Activated CD8-positive, alpha-beta T cell treated with anti-CD3 and anti-CD28 coated beads for 36 hours (primary cell): ENCODE data around the gene DMRTC2. TPM values are rescaled to one million over a fixed set of nuclear protein-coding genes. Genes with fewer than 3 reads are reported as not detected.
A peak's percentile ranks its signal among the peaks of the same experiment; 100 is the strongest.

Experiments
- ATAC-seq: fragments of 200-7000 bp; cut with Tn5 transposase; one replicate; pipeline ENCODE4 v1.10.0; 2021; ENCODE audit warnings: mild to moderate bottlenecking, moderate library complexity
- CTCF ChIA-PET: fragments of 350-600 bp; sonication (Branson Sonifier 250); formaldehyde crosslinking; loops from one replicate; lab custom pipeline; 2021; ENCODE audit warnings: antibody characterized with exemption; lab: Charles Lee
- POLR2A ChIA-PET: fragments of 350-600 bp; sonication (Branson Sonifier 250); formaldehyde crosslinking; loops from one replicate; lab custom pipeline; 2021; ENCODE audit warnings: antibody characterized with exemption; lab: Charles Lee
- DNase-seq: peaks from one replicate; pipeline ENCODE4 v3.0.0-alpha.2; 2020
- H3K27ac Mint-ChIP-seq: one replicate; pipeline ENCODE4 v1.8.0; 2021; ENCODE audit warnings: mild to moderate bottlenecking, mixed read lengths
- H3K27me3 Mint-ChIP-seq: one replicate; pipeline ENCODE4 v1.8.0; 2021; ENCODE audit warnings: mixed read lengths
- H3K36me3 Mint-ChIP-seq: one replicate; pipeline ENCODE4 v1.8.0; 2021; ENCODE audit warnings: low read depth, mixed read lengths
- H3K4me1 Mint-ChIP-seq: one replicate; pipeline ENCODE4 v1.8.0; 2021; ENCODE audit warnings: low read depth, mixed read lengths
- H3K4me3 Mint-ChIP-seq: one replicate; pipeline ENCODE4 v1.8.0; 2021; ENCODE audit warnings: mild to moderate bottlenecking, moderate library complexity, mixed read lengths
- H3K9me3 Mint-ChIP-seq: one replicate; pipeline ENCODE4 v1.8.0; 2021; ENCODE audit warnings: mixed read lengths
- CTCF ChIP-seq: fragments of 200-600 bp; IDR thresholded peaks from one replicate; pipeline ENCODE4 v1.8.0; 2022; ENCODE audit warnings: antibody characterized with exemption, mild to moderate bottlenecking
- intact Hi-C: fragments of 100-400 bp; cut with micrococcal nuclease; formaldehyde crosslinking; loops from one replicate; pipeline ENCODE4 v1.10.0; 2022
- total RNA-seq, 2 experiments: library from RNA; stranded (reverse); gene quantifications; one replicate each; pipeline ENCODE4 v1.2.3, GENCODE V29; 2021

The DMRTC2 gene
- total RNA-seq, 2 experiments from 2014 or later: not detected

GRCh38 chr19:41863209-41863931 is 18.5 kb downstream of the DMRTC2 start:
- H3K27me3 Mint-ChIP-seq: no peaks in the 10 kb centered on the region
- peak overlapping the region; percentile 94 for H3K27ac Mint-ChIP-seq
- intact Hi-C loops: no loop called here
- ChIA-PET POLR2A (interaction anchor here (0.9 to 7.5 kb wide), 14 partner anchors 8 to 95 kb away, joined by 3 to 169 read pairs (median 5); partner anchors contain the start of genes CD79A and RABAC1), CTCF (interaction anchor here (0.9 to 3.3 kb wide), 5 partner anchors 10 to 93 kb away, joined by 3 to 13 read pairs (median 4); no protein-coding TSS in a partner anchor)
- ATAC-seq (no peak), DNase-seq (no peak)
- H3K4me1 Mint-ChIP-seq: peaks cover 65% of the 10 kb centered on the region
- H3K9me3 Mint-ChIP-seq: no peaks in the 10 kb centered on the region
- H3K36me3 Mint-ChIP-seq: peaks cover 66% of the 10 kb centered on the region
- H3K4me3 Mint-ChIP-seq: peak overlapping the region; percentile 83
- TF ChIP-seq CTCF: no peak

- no peaks in the 10 kb centered on the region for H3K27me3 Mint-ChIP-seq
- ATAC-seq (no peak), DNase-seq (peak; percentile 1)
- CTCF ChIA-PET: interaction anchor here (1.3 to 3.3 kb wide), 2 partner anchors 9 to 81 kb away, joined by 4 to 13 read pairs; no protein-coding TSS in a partner anchor
- H3K4me1 Mint-ChIP-seq: peaks cover 70% of the 10 kb centered on the region
- no peaks in the 10 kb centered on the region for H3K9me3 Mint-ChIP-seq
- peak overlapping the region; percentile 83 for H3K4me3 Mint-ChIP-seq
- POLR2A ChIA-PET: interaction anchor here (1.0 to 7.5 kb wide), 14 partner anchors 7 to 94 kb away, joined by 3 to 169 read pairs (median 6); partner anchors contain the start of genes CD79A and RABAC1
- no peak for TF ChIP-seq CTCF
- intact Hi-C loops: no loop called here
- H3K36me3 Mint-ChIP-seq: peaks cover 71% of the 10 kb centered on the region
- peak overlapping the region; percentile 94 for H3K27ac Mint-ChIP-seq
Measured at GRCh38 chr19:41864374-41864773, 19.5 kb downstream of the DMRTC2 start.

GRCh38 chr19:41866284-41866683 is 21.4 kb downstream of the DMRTC2 start:
- POLR2A ChIA-PET: interaction anchor here (0.7 to 13.4 kb wide), 13 partner anchors 11 to 557 kb away, joined by 3 to 282 read pairs (median 5); partner anchors contain the start of genes ARHGEF1, CD79A and RABAC1
- H3K27me3 Mint-ChIP-seq: no peaks in the 10 kb centered on the region

GRCh38 chr19:41868120-41868988 is 23.5 kb downstream of the DMRTC2 start:
- TF ChIP-seq CTCF: no peak
- intact Hi-C loops: no loop called here
- H3K4me3 Mint-ChIP-seq: peak overlapping the region; percentile 27
- H3K27ac Mint-ChIP-seq: peak overlapping the region; percentile 84
- CTCF ChIA-PET: interaction anchor here (1.1 to 6.7 kb wide), 2 partner anchors 9 to 20 kb away, joined by 3 to 48 read pairs; partner anchors contain the start of gene RPS19
- H3K27me3 Mint-ChIP-seq: no peaks in the 10 kb centered on the region
- DNase-seq (peak; percentile 4), ATAC-seq (no peak)
- POLR2A ChIA-PET: interaction anchor here (0.9 to 13.4 kb wide), 13 partner anchors 7 to 466 kb away, joined by 3 to 282 read pairs (median 5); partner anchors contain the start of genes ARHGEF1, CD79A and RPS19
- H3K36me3 Mint-ChIP-seq: peaks cover 67% of the 10 kb centered on the region
- no peaks in the 10 kb centered on the region for H3K9me3 Mint-ChIP-seq
- peaks cover 82% of the 10 kb centered on the region for H3K4me1 Mint-ChIP-seq

More at GRCh38 chr19:41866284-41866683, 21.4 kb downstream of the DMRTC2 start:
- peak overlapping the region; percentile 79 for H3K27ac Mint-ChIP-seq
- H3K36me3 Mint-ChIP-seq: peaks cover 71% of the 10 kb centered on the region
- H3K9me3 Mint-ChIP-seq: no peaks in the 10 kb centered on the region
- no peak for TF ChIP-seq CTCF
- CTCF ChIA-PET: no interaction called here
- DNase-seq (no peak), ATAC-seq (peak; percentile 32)
- intact Hi-C loops: no loop called here
- peaks cover 85% of the 10 kb centered on the region for H3K4me1 Mint-ChIP-seq
- peak overlapping the region; percentile 23 for H3K4me3 Mint-ChIP-seq
